DOHH2 (cell line): ENCODE measurements around the gene VLDLR.

Experiments used
- CTCF ChIP-seq: fragments of 200-600 bp; sonication (generic); IDR thresholded peaks from one replicate; pipeline ENCODE4 v1.5.1; 2014; ENCODE audit warnings: antibody characterized with exemption, mild to moderate bottlenecking, low read depth, low read length; ENCODE audit not compliant: poor library complexity, severe bottlenecking
- EZH2phosphoT487 ChIP-seq: fragments of 200-600 bp; sonication (generic); IDR thresholded peaks from 2 replicates; pipeline ENCODE4 v1.6.1; 2017; ENCODE audit warnings: borderline replicate concordance, mild to moderate bottlenecking, antibody characterized with exemption, low read length, moderate library complexity, mixed read lengths

GRCh38 chr9:2621722-2622460 is at the start of gene VLDLR:
- TF ChIP-seq CTCF (no peak), EZH2phosphoT487 (no peak)
